CD8-positive, alpha-beta memory T cell (primary cell): Measurements from ENCODE around the gene PPFIBP2. TPM values are rescaled to one million over a fixed set of nuclear protein-coding genes. Genes with fewer than 3 reads are reported as not detected.

ENCODE experiments used
- CTCF ChIA-PET: fragments of 350-600 bp; sonication (Branson Sonifier 250); formaldehyde crosslinking; loops from one replicate; lab custom pipeline; 2021; ENCODE audit warnings: antibody characterized with exemption; lab: Charles Lee
- POLR2A ChIA-PET: fragments of 350-600 bp; sonication (Branson Sonifier 250); formaldehyde crosslinking; loops from one replicate; lab custom pipeline; 2021; ENCODE audit warnings: antibody characterized with exemption; lab: Charles Lee
- DNase-seq, 5 donors: peaks; one replicate each; pipeline versions ENCODE4 v3.0.0 to v3.0.0-alpha.2; 2020 to 2022; ENCODE audit warnings: mixed read lengths in 1 of 5
- H3K27ac ChIP-seq: one replicate; pipeline ENCODE4 v1.7.0; 2013; ENCODE audit warnings: low read depth, mild to moderate bottlenecking, low read length, moderate library complexity
- H3K27me3 ChIP-seq: 2 replicates; pipeline ENCODE4 v1.7.0; 2013; ENCODE audit warnings: low read length, mild to moderate bottlenecking; ENCODE audit not compliant: insufficient read depth, poor library complexity, severe bottlenecking
- H3K36me3 ChIP-seq: 2 replicates; pipeline ENCODE4 v1.7.0; 2013; ENCODE audit warnings: mild to moderate bottlenecking, low read length, moderate library complexity; ENCODE audit not compliant: insufficient read depth
- H3K4me1 ChIP-seq: 2 replicates; pipeline ENCODE4 v1.7.0; 2013; ENCODE audit warnings: mild to moderate bottlenecking, low read length, moderate library complexity; ENCODE audit not compliant: insufficient read depth
- H3K4me3 ChIP-seq: 2 replicates; pipeline ENCODE4 v1.7.0; 2013; ENCODE audit warnings: mild to moderate bottlenecking, low read length
- H3K9me3 ChIP-seq: 2 replicates; pipeline ENCODE4 v1.7.0; 2013; ENCODE audit warnings: mild to moderate bottlenecking, low read length
- H3K27ac Mint-ChIP-seq, 8 donors: one replicate each; pipeline ENCODE4 v1.8.0; 2020 to 2021; ENCODE audit warnings: mixed read lengths in 8 of 8, mild to moderate bottlenecking in 6 of 8, inconsistent platforms in 3 of 8, moderate library complexity in 3 of 8
- H3K27me3 Mint-ChIP-seq, 2 donors: one replicate each; pipeline ENCODE4 v1.8.0; 2020 to 2021; ENCODE audit warnings: mixed read lengths in 2 of 2, mild to moderate bottlenecking in 1 of 2, moderate library complexity in 1 of 2
- H3K36me3 Mint-ChIP-seq, 3 donors: one replicate each; pipeline ENCODE4 v1.8.0; 2020 to 2021; ENCODE audit warnings: mixed read lengths in 3 of 3, inconsistent platforms in 1 of 3, mild to moderate bottlenecking in 1 of 3
- H3K4me1 Mint-ChIP-seq, 3 donors: one replicate each; pipeline ENCODE4 v1.8.0; 2020 to 2021; ENCODE audit warnings: mixed read lengths in 3 of 3, inconsistent platforms in 1 of 3, mild to moderate bottlenecking in 1 of 3
- H3K4me3 Mint-ChIP-seq, 7 donors: one replicate each; pipeline ENCODE4 v1.8.0; 2020 to 2021; ENCODE audit warnings: mixed read lengths in 7 of 7, mild to moderate bottlenecking in 6 of 7, moderate library complexity in 4 of 7, inconsistent platforms in 2 of 7
- H3K9me3 Mint-ChIP-seq, 5 donors: one replicate each; pipeline ENCODE4 v1.8.0; 2020 to 2022; ENCODE audit warnings: mixed read lengths in 5 of 5, mild to moderate bottlenecking in 3 of 5, moderate library complexity in 2 of 5, inconsistent platforms in 1 of 5
- polyA plus RNA-seq: library from polyadenylated mRNA; unstranded; fragments of 300-500 nt; fragmentation: Illumina TruSeq; gene quantifications from one replicate; pipeline ENCODE4 v1.2.3, GENCODE V29; 2021
- total RNA-seq, 2 experiments: library from RNA; stranded (reverse); gene quantifications; one replicate each; pipeline ENCODE4 v1.2.3, GENCODE V29; 2021

The PPFIBP2 gene
- total and polyA plus RNA-seq, 3 experiments from 2014 or later: 3.9 to 6.8 (median 4.4) TPM

DNA sequence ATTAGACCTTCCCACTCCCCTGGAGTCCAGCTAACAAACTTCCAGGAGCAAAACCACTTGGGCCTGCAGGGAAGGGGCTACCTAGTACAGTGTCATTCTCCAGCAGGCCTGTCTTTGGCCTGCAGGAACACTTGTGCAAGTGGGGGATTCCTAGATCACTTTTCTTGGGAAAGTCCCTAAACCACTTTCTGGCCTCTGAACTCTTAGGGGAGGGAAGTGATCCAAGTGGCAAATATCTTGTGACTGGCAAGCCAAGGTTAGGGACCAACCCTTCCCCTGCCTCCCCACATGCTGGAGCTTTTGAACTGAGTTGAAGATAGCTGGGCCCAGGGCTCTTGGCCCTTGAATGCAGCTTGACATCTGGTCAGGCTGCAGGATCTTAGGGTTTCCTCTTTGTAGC lies 17.2 kb downstream of the PPFIBP2 start:
- no peak overlapping the region for H3K27ac ChIP-seq
- Mint-ChIP-seq H3K4me1 (peaks cover 34 to 63% (median 34%) of the 10 kb centered on the region in 3 donors), H3K36me3 (peaks cover 0 to 1% (median 0%) of the 10 kb centered on the region in 3 donors), H3K9me3 (no peaks in the 10 kb centered on the region), H3K27ac (peak overlapping the region in 1 of 8 donors; percentile 56), H3K4me3 (peak overlapping the region in 1 of 7 donors; percentile 9), H3K27me3 (peaks cover 0 to 4% of the 10 kb centered on the region in 2 donors)
- ChIA-PET POLR2A (no interaction called here), CTCF (interaction anchor here (1.2 kb wide), 2 partner anchors 7 to 18 kb away, joined by 3 read pairs; no protein-coding TSS in a partner anchor)
- H3K4me3 ChIP-seq: no peak overlapping the region
- H3K27me3 ChIP-seq: no peaks in the 10 kb centered on the region
- DNase-seq: no peak
- H3K4me1 ChIP-seq: peaks cover 47% of the 10 kb centered on the region
- no peaks in the 10 kb centered on the region for H3K9me3 ChIP-seq
- H3K36me3 ChIP-seq: no peaks in the 10 kb centered on the region

DNA sequence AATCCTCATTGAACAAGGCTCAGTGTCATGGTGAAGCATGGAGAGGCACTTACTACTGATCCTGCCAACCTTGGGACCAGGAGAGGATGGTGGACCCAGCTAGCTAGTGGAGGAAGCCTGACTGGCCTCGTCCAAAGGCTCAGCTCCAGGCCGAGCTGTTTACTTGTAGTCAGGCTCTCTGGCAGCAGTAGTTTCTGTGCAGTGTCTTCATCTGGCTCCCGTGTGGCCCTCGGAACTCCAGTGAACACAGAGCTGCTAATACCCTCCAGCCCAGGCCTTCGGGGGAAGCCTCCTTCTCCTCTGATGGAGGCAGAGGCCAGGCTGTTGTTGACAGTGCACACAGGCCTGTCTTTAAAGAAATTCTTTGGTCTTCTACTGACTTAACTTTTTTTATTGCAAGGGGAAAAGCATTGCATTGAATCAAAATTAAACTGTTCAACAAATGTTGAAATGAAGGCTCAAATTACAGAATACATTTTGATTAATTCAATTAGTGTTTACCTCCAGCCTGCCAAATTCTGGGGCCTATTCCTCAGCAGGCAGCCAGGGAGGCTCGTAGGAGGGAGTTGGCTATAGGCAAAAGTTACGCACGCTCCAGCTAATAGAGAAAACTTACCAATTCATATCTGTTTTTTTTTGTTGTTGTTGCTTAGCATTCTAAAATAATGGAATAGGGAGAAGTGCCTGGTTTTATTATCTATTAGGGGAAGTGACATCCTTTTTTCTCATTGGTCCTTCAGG lies 18.8 kb downstream of the PPFIBP2 start:
- Mint-ChIP-seq H3K27ac (no peak overlapping the region), H3K27me3 (peaks cover 2 to 4% of the 10 kb centered on the region in 2 donors), H3K9me3 (no peaks in the 10 kb centered on the region), H3K4me1 (peaks cover 32 to 61% (median 36%) of the 10 kb centered on the region in 3 donors), H3K36me3 (peaks cover 0 to 1% (median 0%) of the 10 kb centered on the region in 3 donors), H3K4me3 (no peak overlapping the region)
- H3K27me3 ChIP-seq: no peaks in the 10 kb centered on the region
- no peak overlapping the region for H3K4me3 ChIP-seq
- POLR2A ChIA-PET: no interaction called here
- H3K27ac ChIP-seq: no peak overlapping the region
- no peaks in the 10 kb centered on the region for H3K9me3 ChIP-seq
- CTCF ChIA-PET: no interaction called here
- DNase-seq: no peak
- peaks cover 34% of the 10 kb centered on the region for H3K4me1 ChIP-seq
- no peaks in the 10 kb centered on the region for H3K36me3 ChIP-seq

DNA sequence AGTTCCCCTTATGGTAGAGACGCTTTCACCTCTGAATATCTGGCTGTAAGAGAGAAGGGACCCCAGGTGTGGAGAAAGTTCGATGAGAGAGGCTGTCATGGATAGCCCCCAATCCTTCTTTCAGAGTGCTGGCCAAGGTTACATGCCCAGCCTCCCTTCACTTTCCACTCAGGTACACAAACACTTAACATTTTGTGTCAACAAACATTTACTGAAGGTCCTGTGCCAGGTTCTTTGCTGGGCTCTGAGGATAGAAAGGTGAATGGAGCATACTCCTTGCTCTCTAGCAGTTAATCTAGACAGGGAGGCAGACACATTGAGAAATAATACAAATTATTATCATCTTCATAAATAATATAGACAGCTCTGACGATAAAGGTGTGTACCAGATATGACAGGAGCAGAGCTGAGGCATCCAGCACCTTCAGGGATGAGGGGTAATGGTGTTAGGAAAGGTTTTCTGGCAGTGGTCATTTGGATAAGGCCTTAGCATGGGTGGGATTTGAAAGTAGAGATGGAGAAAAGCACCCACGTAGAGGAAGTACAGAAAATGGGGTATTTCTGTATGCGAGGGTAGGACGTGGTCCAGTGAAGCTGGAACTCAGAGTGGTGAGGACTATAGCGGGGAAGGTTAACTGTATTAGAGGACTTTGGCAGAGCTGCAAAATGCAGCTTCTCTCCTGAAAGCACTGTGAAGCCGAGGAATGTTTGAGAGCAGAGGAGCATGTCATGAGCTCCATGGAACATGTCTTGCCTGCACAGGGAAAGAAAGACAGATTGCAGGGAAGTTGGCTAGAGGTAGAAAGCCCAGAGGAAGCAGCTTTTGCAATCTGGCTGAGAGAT lies 19.6 kb downstream of the PPFIBP2 start:
- POLR2A ChIA-PET: no interaction called here

DNA sequence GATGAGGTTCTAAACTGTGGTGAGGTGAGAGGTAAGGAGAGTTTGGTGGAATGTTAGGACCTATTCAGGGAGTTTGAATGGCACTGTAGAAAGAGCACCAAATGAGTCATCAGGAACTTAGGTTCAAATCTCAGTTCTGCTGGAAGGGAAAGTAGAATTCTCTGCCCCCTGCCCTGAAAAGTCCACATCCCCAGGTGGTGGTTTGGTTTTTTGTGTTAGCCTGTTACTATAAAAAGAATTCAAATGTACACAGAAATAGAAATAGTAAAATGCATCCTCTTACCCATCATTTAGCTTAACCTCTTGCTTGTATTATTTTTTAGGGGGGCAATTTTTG lies 20.2 kb downstream of the PPFIBP2 start:
- no peak overlapping the region for H3K27ac ChIP-seq
- CTCF ChIA-PET: interaction anchor here (0.7 kb wide), 1 partner anchor 13 kb away, joined by 3 read pairs; no protein-coding TSS in a partner anchor

More for the DNA sequence above, 19.6 kb downstream of the PPFIBP2 start:
- Histone ChIP-seq H3K27ac (no peak overlapping the region), H3K36me3 (no peaks in the 10 kb centered on the region), H3K4me1 (peaks cover 34% of the 10 kb centered on the region), H3K27me3 (no peaks in the 10 kb centered on the region), H3K9me3 (no peaks in the 10 kb centered on the region), H3K4me3 (no peak overlapping the region)
- CTCF ChIA-PET: interaction anchor here (0.7 kb wide), 1 partner anchor 12 kb away, joined by 3 read pairs; no protein-coding TSS in a partner anchor
- Mint-ChIP-seq H3K27me3 (peaks cover 4 to 5% of the 10 kb centered on the region in 2 donors), H3K27ac (peak overlapping the region in 1 of 8 donors; percentile 24), H3K4me1 (peaks cover 32 to 61% (median 36%) of the 10 kb centered on the region in 3 donors), H3K9me3 (no peaks in the 10 kb centered on the region), H3K36me3 (peaks cover 0 to 1% (median 0%) of the 10 kb centered on the region in 3 donors), H3K4me3 (no peak overlapping the region)
- no peak for DNase-seq

DNA sequence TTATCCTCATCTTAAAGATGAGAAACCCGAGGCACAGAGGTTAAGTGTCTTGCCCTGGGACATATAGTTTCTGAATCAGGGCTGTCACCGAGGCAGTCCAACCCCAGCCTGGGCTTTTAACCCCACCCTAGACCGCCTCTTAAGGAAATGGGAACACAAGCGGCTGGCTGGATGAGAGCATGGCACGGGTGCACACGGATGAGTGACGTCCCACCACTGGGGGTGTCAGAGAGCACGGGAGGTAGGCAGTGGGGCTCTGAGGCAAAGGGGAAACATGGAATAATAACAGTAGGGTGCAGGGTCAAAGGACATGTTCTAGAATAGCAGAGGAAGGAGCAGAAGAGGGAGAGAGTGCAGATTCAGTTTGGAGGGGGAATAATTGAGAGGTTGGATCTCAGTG lies 22.3 kb downstream of the PPFIBP2 start:
- CTCF ChIA-PET: no interaction called here
- H3K4me3 ChIP-seq: no peak overlapping the region
- no peak for DNase-seq
- H3K9me3 ChIP-seq: no peaks in the 10 kb centered on the region
- no peaks in the 10 kb centered on the region for H3K27me3 ChIP-seq
- peaks cover 0 to 1% (median 0%) of the 10 kb centered on the region in 3 donors for H3K36me3 Mint-ChIP-seq
- no peak overlapping the region for H3K27ac ChIP-seq
- no peaks in the 10 kb centered on the region for H3K9me3 Mint-ChIP-seq
- H3K4me1 ChIP-seq: peaks cover 22% of the 10 kb centered on the region
- peaks cover 4 to 5% of the 10 kb centered on the region in 2 donors for H3K27me3 Mint-ChIP-seq
- H3K27ac Mint-ChIP-seq: peak overlapping the region in 2 of 8 donors; percentile 47 to 61
- no peaks in the 10 kb centered on the region for H3K36me3 ChIP-seq
- H3K4me1 Mint-ChIP-seq: peaks cover 23 to 51% (median 43%) of the 10 kb centered on the region in 3 donors
- H3K4me3 Mint-ChIP-seq: no peak overlapping the region
- POLR2A ChIA-PET: no interaction called here

More for the DNA sequence above, 20.2 kb downstream of the PPFIBP2 start:
- Mint-ChIP-seq H3K27ac (no peak overlapping the region), H3K27me3 (peaks cover 4 to 5% of the 10 kb centered on the region in 2 donors), H3K9me3 (no peaks in the 10 kb centered on the region), H3K36me3 (peaks cover 0 to 1% (median 0%) of the 10 kb centered on the region in 3 donors), H3K4me1 (peaks cover 26 to 61% (median 37%) of the 10 kb centered on the region in 3 donors), H3K4me3 (no peak overlapping the region)
- no peak overlapping the region for H3K4me3 ChIP-seq
- H3K9me3 ChIP-seq: no peaks in the 10 kb centered on the region
- no peak for DNase-seq
- POLR2A ChIA-PET: no interaction called here
- no peaks in the 10 kb centered on the region for H3K27me3 ChIP-seq
- H3K4me1 ChIP-seq: peaks cover 34% of the 10 kb centered on the region
- no peaks in the 10 kb centered on the region for H3K36me3 ChIP-seq

DNA sequence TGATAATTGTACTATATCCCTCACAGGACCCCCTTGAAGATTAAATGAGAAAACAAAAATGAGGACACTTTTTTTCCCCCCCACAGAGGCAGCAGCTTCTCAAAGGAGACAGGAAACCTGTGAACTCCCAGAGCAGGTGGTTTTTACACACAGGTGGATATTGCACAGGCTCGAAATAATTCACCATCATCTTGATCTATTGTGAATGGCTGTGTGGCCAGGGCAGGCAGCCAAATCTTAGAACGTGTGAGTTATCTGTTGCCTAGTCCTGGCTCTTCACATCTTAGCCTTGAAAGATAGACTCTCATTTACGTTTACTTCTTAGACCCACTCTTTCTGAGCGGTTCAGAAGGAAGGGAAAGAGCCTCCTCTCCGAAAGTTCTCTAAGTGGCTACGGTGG lies 23.5 kb downstream of the PPFIBP2 start:
- no peak overlapping the region for H3K27ac ChIP-seq
- H3K4me3 ChIP-seq: no peak overlapping the region
- Mint-ChIP-seq H3K9me3 (no peaks in the 10 kb centered on the region), H3K27ac (peak overlapping the region in 3 of 8 donors; percentile 5 to 77 (median 11)), H3K4me1 (peaks cover 23 to 47% (median 43%) of the 10 kb centered on the region in 3 donors), H3K4me3 (no peak overlapping the region), H3K36me3 (no peaks in the 10 kb centered on the region), H3K27me3 (peaks cover 5 to 9% of the 10 kb centered on the region in 2 donors)
- H3K27me3 ChIP-seq: no peaks in the 10 kb centered on the region
- ChIA-PET CTCF (interaction anchor here (2.9 kb wide), 1 partner anchor 24 kb away, joined by 13 read pairs; the partner anchor contains the start of gene PPFIBP2), POLR2A (no interaction called here)
- no peaks in the 10 kb centered on the region for H3K9me3 ChIP-seq
- peaks cover 19% of the 10 kb centered on the region for H3K4me1 ChIP-seq
- no peak for DNase-seq
- H3K36me3 ChIP-seq: no peaks in the 10 kb centered on the region

DNA sequence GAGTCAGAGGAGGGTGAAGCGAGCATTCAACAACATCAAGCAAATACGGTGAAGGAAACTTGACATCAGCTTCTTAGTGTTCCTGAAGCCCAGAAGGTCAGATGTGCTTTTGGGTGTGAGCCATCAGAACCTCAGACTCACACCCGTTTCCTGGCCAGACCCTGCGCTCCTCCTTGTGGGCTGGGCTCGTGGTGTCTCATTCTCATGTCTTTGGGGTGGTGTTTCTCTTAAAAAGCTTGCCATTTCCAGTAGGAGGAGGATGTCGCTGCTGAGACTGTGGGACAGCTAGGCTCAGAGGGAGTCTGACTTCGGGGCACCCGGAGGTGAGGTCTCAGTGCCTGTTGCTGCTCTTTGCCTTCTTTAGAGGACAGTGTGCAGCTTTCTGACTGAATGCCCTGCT lies 24.2 kb downstream of the PPFIBP2 start:
- H3K4me1 ChIP-seq: peaks cover 19% of the 10 kb centered on the region
- H3K4me3 Mint-ChIP-seq: peak overlapping the region in 5 of 7 donors; percentile 37 to 57 (median 49)
- POLR2A ChIA-PET: no interaction called here

More for the DNA sequence above, 24.2 kb downstream of the PPFIBP2 start:
- H3K27me3 Mint-ChIP-seq: peaks cover 8 to 9% of the 10 kb centered on the region in 2 donors
- no peaks in the 10 kb centered on the region for H3K9me3 Mint-ChIP-seq
- no peaks in the 10 kb centered on the region for H3K36me3 ChIP-seq
- H3K36me3 Mint-ChIP-seq: no peaks in the 10 kb centered on the region
- H3K9me3 ChIP-seq: no peaks in the 10 kb centered on the region
- H3K4me1 Mint-ChIP-seq: peaks cover 23 to 47% (median 43%) of the 10 kb centered on the region in 3 donors
- H3K4me3 ChIP-seq: no peak overlapping the region
- no peak for DNase-seq
- peak overlapping the region in 5 of 8 donors; percentile 50 to 90 (median 64) for H3K27ac Mint-ChIP-seq
- no peak overlapping the region for H3K27ac ChIP-seq
- CTCF ChIA-PET: interaction anchor here (0.9 to 2.9 kb wide), 5 partner anchors 8 to 25 kb away, joined by 3 to 13 read pairs (median 5); partner anchors contain the start of gene PPFIBP2
- no peaks in the 10 kb centered on the region for H3K27me3 ChIP-seq
